ENCODE data around the gene ST3GAL4. TPM values are rescaled to one million over a fixed set of nuclear protein-coding genes. Genes with fewer than 3 reads are reported as not detected.

ST3GAL4 gene
- total and polyA plus RNA-seq, 5 experiments from 2014 or later = 1.1 to 6.6 (median 2.1) TPM

GRCh38 chr11:126317756-126318573 lies 37.5 kb upstream of the ST3GAL4 start:
- no peaks in the 10 kb centered on the region for H3K27me3 Mint-ChIP-seq
- peak overlapping the region; percentile 62 to 94 (median 89) for H3K27ac Mint-ChIP-seq
- peaks cover 0 to 12% (median 4%) of the 10 kb centered on the region in 9 donors for H3K9me3 Mint-ChIP-seq
- H3K4me1 Mint-ChIP-seq = peaks cover 33 to 58% (median 38%) of the 10 kb centered on the region in 4 donors
- peaks cover 18 to 47% (median 19%) of the 10 kb centered on the region in 3 donors for H3K36me3 Mint-ChIP-seq
- ATAC-seq (peak; percentile 64 to 72), DNase-seq (peak in 5 of 10 donors; percentile 25 to 43 (median 35))
- POLR2A ChIA-PET = interaction anchor here (1.0 to 2.5 kb wide), 3 partner anchors 14 to 36 kb away, joined by 3 to 11 read pairs (median 5); partner anchors contain the start of genes DCPS and TIRAP
- peak overlapping the region; percentile 48 to 84 (median 70) for H3K4me3 Mint-ChIP-seq

- DNase-seq = peak in 3 of 10 donors; percentile 24 to 37 (median 30)
- Mint-ChIP-seq H3K4me1 (peaks cover 33 to 54% (median 38%) of the 10 kb centered on the region in 4 donors), H3K27ac (peak overlapping the region; percentile 62 to 94 (median 89)), H3K9me3 (peaks cover 0 to 12% (median 4%) of the 10 kb centered on the region in 9 donors), H3K4me3 (peak overlapping the region; percentile 48 to 84 (median 70)), H3K27me3 (no peaks in the 10 kb centered on the region), H3K36me3 (peaks cover 18 to 50% (median 19%) of the 10 kb centered on the region in 3 donors)
- ATAC-seq = peak; percentile 76 to 77
- POLR2A ChIA-PET = interaction anchor here (1.0 to 2.5 kb wide), 4 partner anchors 8 to 50 kb away, joined by 3 to 11 read pairs (median 5); partner anchors contain the start of genes FOXRED1, SRPRA and TIRAP
Measured at GRCh38 chr11:126318574-126319373, 36.7 kb upstream of the ST3GAL4 start.

DNA sequence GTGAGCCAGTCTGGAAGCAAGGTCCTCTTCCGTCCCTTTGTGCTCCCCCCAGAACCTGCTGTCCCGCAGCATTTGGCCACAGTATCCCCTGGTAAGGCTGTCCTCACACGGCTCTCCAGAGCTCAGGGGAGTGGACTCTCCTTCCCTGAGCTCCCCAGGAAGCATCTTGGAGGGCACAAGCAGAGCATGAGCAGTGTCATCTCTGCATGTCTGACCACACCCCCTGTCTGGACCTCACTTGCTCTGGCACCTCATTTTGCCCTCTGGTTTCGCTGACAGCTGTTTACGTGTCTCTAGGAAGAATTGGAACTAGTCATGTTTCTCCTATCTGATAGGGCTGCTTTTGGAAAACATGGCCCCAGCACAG lies 36.1 kb upstream of the ST3GAL4 start:
- Mint-ChIP-seq H3K27ac (peak overlapping the region; percentile 62 to 94 (median 89)), H3K4me1 (peaks cover 30 to 50% (median 38%) of the 10 kb centered on the region in 4 donors), H3K27me3 (no peaks in the 10 kb centered on the region), H3K9me3 (peaks cover 0 to 12% (median 4%) of the 10 kb centered on the region in 9 donors), H3K36me3 (peaks cover 14 to 45% (median 14%) of the 10 kb centered on the region in 3 donors), H3K4me3 (peak overlapping the region; percentile 42 to 84 (median 62))
- POLR2A ChIA-PET = interaction anchor here (0.6 to 2.5 kb wide), 5 partner anchors 9 to 138 kb away, joined by 3 to 11 read pairs (median 5); partner anchors contain the start of genes FOXRED1, SRPRA and TIRAP
- DNase-seq (no peak), ATAC-seq (no peak)

- ATAC-seq (no peak), DNase-seq (no peak)
- peaks cover 0 to 48% (median 2%) of the 10 kb centered on the region in 3 donors for H3K36me3 Mint-ChIP-seq
- no peaks in the 10 kb centered on the region for H3K27me3 Mint-ChIP-seq
- H3K27ac Mint-ChIP-seq = no peak overlapping the region
- H3K4me3 Mint-ChIP-seq = no peak overlapping the region
- H3K9me3 Mint-ChIP-seq = no peaks in the 10 kb centered on the region
- peaks cover 34 to 42% (median 38%) of the 10 kb centered on the region in 4 donors for H3K4me1 Mint-ChIP-seq
- POLR2A ChIA-PET = no interaction called here
Measured at GRCh38 chr11:126322996-126323395, 32.5 kb upstream of the ST3GAL4 start.

- peaks cover 16 to 33% (median 21%) of the 10 kb centered on the region in 4 donors for H3K4me1 Mint-ChIP-seq
- DNase-seq = no peak
- peaks cover 0 to 55% (median 8%) of the 10 kb centered on the region in 3 donors for H3K36me3 Mint-ChIP-seq
- ATAC-seq = no peak
- peak overlapping the region in 4 of 10 donors; percentile 1 to 82 (median 45) for H3K27ac Mint-ChIP-seq
- no peaks in the 10 kb centered on the region for H3K27me3 Mint-ChIP-seq
- H3K4me3 Mint-ChIP-seq = no peak overlapping the region
- no peaks in the 10 kb centered on the region for H3K9me3 Mint-ChIP-seq
- POLR2A ChIA-PET = no interaction called here
Measured at GRCh38 chr11:126327281-126328000, 28.0 kb upstream of the ST3GAL4 start.

GRCh38 chr11:126328001-126328390 lies 27.5 kb upstream of the ST3GAL4 start:
- Mint-ChIP-seq H3K9me3 (no peaks in the 10 kb centered on the region), H3K4me3 (no peak overlapping the region), H3K27me3 (no peaks in the 10 kb centered on the region), H3K36me3 (peaks cover 0 to 60% (median 11%) of the 10 kb centered on the region in 3 donors), H3K27ac (peak overlapping the region in 3 of 10 donors; percentile 1 to 75 (median 32)), H3K4me1 (peaks cover 16 to 37% (median 21%) of the 10 kb centered on the region in 4 donors)
- ATAC-seq (no peak), DNase-seq (no peak)
- POLR2A ChIA-PET = no interaction called here

DNA sequence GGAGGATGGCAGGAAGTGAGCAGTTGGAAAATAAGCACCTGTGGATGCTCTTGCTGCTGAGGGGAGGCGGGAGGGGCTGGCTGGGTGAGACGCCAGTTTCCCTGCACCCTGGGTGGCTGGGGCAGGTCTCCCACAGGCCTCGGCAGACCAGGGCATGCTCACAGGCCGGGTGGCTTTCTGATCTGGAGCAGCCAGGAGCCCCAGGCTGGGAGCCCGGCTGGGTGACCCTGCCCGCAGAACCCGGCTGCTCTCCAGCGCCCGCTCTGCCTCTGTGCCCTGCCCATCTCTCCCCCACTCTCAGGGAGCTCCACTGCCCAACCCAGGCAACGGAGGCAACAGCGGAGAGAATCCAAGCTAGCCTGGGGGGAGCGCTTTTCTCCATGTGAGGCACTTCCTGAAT lies 27.0 kb upstream of the ST3GAL4 start:
- DNase-seq (no peak), ATAC-seq (no peak)
- Mint-ChIP-seq H3K9me3 (no peaks in the 10 kb centered on the region), H3K4me3 (no peak overlapping the region), H3K27me3 (no peaks in the 10 kb centered on the region), H3K36me3 (peaks cover 0 to 60% (median 11%) of the 10 kb centered on the region in 3 donors), H3K4me1 (peaks cover 16 to 40% (median 21%) of the 10 kb centered on the region in 4 donors), H3K27ac (peak overlapping the region in 1 of 10 donors; percentile 40)
- POLR2A ChIA-PET = no interaction called here

- DNase-seq (no peak), ATAC-seq (no peak)
- Mint-ChIP-seq H3K27me3 (no peaks in the 10 kb centered on the region), H3K4me1 (peaks cover 19 to 45% (median 21%) of the 10 kb centered on the region in 4 donors), H3K27ac (peak overlapping the region in 2 of 10 donors; percentile 82 to 88), H3K9me3 (no peaks in the 10 kb centered on the region), H3K4me3 (peak overlapping the region in 1 of 10 donors; percentile 48), H3K36me3 (peaks cover 0 to 62% (median 13%) of the 10 kb centered on the region in 3 donors)
- POLR2A ChIA-PET = no interaction called here
Measured at GRCh38 chr11:126328938-126329643, 26.4 kb upstream of the ST3GAL4 start.

GRCh38 chr11:126329644-126330211 lies 25.8 kb upstream of the ST3GAL4 start:
- peak overlapping the region in 4 of 10 donors; percentile 35 to 88 (median 78) for H3K27ac Mint-ChIP-seq
- no peaks in the 10 kb centered on the region for H3K27me3 Mint-ChIP-seq
- H3K9me3 Mint-ChIP-seq = no peaks in the 10 kb centered on the region
- H3K4me3 Mint-ChIP-seq = peak overlapping the region in 2 of 10 donors; percentile 48 to 52
- peaks cover 19 to 48% (median 21%) of the 10 kb centered on the region in 4 donors for H3K4me1 Mint-ChIP-seq
- DNase-seq (peak in 1 of 10 donors; percentile 37), ATAC-seq (no peak)
- peaks cover 0 to 62% (median 13%) of the 10 kb centered on the region in 3 donors for H3K36me3 Mint-ChIP-seq
- POLR2A ChIA-PET = no interaction called here

DNA sequence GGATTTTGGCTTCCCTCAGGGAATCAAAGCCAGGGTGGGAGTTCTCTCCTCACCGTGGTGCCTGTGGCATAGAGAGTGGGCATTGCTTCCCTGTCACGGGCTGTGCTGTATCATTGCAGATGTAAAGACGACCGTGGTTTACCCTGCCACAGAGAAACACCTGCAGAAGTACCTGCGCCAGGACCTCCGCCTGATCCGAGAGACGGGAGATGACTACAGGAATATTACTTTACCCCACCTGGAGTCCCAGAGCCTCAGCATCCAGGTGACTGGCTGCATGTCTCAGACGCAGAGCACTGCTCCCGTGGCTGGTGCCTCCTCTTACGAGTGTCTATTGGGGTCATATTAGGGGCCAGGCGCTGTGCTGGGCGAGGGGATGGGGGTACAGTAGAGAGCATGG lies 24.2 kb upstream of the ST3GAL4 start:
- no peak for ATAC-seq
- Mint-ChIP-seq H3K4me3 (no peak overlapping the region), H3K27ac (no peak overlapping the region), H3K9me3 (no peaks in the 10 kb centered on the region), H3K4me1 (peaks cover 11 to 57% (median 21%) of the 10 kb centered on the region in 4 donors), H3K27me3 (no peaks in the 10 kb centered on the region), H3K36me3 (peaks cover 0 to 69% (median 15%) of the 10 kb centered on the region in 3 donors)
- no peak for DNase-seq
- POLR2A ChIA-PET = no interaction called here

- peak overlapping the region in 2 of 10 donors; percentile 0 to 74 for H3K4me3 Mint-ChIP-seq
- no peaks in the 10 kb centered on the region for H3K9me3 Mint-ChIP-seq
- POLR2A ChIA-PET = no interaction called here
- peaks cover 8 to 62% (median 18%) of the 10 kb centered on the region in 4 donors for H3K4me1 Mint-ChIP-seq
- peak overlapping the region in 3 of 10 donors; percentile 24 to 75 (median 53) for H3K27ac Mint-ChIP-seq
- ATAC-seq (no peak), DNase-seq (no peak)
- no peaks in the 10 kb centered on the region for H3K27me3 Mint-ChIP-seq
- peaks cover 0 to 68% (median 15%) of the 10 kb centered on the region in 3 donors for H3K36me3 Mint-ChIP-seq
Measured at GRCh38 chr11:126332221-126332711, 23.2 kb upstream of the ST3GAL4 start.

Data from naive thymus-derived CD8-positive, alpha-beta T cell (primary cell).